NCI-H446 (cell line): ENCODE data around the gene NACA2.
"Not testable (repeated sequence)": the region's sequence is repeated elsewhere in the genome, so short reads cannot be mapped to it uniquely, and the experiment has no call there.

Experiments
- DNase-seq, 2 experiments: peaks; one replicate each; lab custom pipeline; 2025; lab: John Stamatoyannopoulos, UW

The NACA2 gene

DNA sequence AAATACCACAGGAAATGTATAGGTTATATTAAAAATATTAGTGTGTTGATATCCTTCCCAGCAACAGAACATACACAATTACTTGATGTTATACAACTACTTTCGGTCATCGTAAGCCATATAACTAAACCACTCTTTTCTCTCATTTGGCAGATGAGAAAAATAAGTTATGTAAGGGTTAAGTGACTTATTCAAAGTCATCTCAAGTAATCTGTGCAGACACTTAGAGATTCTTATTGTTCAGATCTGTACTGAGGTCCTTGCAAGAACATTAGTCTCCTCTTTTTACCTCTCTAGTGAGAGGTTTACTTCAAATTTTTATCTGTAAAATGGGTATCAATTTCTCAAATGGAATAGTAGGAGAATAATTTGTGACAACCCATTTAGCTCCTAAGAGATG, 15.0 kb downstream of the NACA2 start:
- DNase-seq = no peak

DNA sequence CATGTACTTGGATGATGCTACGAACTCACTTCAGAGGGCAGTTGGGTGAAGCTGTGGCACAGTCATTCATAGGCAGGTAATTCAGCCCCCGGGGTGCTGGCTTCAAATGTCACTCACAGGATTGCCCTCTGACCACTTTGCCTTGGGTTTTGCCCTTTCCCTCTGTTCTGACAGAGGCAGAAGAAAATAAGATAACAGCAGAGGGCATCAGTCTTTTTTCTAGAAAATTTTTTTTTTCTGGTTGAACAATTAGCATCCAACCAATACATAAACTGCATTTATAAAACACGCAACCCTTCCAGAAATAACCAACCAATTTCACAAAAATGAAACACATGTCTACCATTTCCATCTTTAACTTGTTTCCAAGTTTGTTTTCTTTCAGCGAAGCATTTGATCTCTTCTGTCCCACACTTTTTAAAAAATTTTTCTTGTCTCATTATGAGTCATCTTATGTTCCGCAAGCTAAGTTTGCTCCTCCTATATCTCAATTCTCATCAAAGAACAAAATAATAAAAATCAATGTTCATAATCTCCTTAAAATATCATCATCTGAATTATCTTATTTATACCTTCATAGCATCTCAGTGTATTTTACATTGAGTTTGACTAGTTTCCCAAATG, 15.6 kb downstream of the NACA2 start:
- no peak for DNase-seq

DNA sequence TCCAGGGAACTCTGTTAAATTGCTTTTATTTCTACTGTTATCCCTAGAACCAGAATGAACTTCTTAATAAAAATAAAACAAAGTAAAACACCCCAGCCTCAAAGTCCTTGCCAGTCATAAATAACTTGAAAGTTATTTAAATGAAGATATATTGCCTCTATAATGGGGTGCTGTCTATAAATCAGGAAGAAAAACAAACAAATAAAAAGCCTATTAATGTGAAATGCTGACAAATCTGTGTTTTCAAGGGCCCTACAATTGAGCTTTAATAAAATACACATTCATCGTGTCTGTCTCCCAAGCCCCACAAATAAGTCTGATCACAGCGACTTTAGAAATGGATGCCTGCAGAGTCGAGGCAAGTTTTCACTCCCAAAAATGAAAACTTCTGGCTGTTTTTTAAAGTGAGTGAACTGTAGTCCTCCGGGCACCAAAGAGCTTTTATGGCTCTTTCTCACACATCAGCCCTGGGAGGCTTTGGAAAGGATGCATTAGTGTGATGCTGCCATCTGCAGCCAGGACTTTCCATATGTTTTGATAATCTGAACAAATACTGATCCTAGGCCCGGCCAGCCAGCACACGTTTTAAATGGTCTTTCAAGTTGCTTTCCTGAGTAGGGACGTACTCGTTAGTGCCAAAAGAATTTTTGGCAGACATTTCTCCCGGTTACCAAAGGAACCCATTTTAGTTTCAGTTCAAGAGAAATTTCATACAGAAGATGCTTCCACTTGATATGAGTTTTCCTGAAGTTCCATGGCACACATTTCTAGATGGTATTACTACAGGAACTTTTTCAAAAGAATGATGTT, 16.3 kb downstream of the NACA2 start:
- peak; percentile 71 to 79 for DNase-seq

DNA sequence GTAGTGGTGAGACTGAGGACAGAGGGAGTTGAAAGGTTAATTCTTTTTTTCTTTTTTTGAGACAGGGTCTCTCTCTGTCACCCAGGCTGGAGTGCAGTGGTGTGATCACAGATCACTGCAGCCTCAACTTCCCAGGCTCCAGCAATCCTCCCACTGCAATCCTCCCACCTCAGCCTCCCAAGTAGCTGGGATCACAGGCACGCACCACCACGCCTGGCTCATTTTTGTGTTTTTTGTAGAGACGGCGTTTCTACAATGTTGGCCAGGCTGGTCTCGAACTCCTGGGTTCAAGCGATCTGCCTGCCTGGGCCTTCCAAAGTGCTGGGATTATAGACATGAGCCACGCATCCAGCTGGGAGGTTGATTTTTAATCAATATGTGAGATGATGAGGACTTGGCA, 18.5 kb downstream of the NACA2 start:
- DNase-seq = not testable (repeated sequence)

DNA sequence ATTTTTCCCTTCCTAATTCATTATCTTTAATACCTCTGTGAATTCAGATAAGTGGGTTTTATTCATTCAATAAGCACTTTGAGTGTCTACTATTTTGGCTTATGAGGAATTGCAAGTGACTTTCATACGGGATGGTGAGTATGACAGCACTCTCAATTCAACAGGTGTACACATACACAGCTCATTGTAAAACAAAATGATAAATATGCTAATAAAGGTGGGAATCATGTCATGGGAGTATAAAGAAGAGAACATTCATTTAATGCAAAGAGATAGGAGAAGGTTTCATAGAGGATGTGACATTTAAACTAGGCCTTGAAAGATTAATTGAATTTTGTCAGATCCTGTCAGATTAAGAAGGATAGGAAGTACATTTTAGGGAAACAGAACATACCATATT, 19.4 kb downstream of the NACA2 start:
- DNase-seq = no peak

DNA sequence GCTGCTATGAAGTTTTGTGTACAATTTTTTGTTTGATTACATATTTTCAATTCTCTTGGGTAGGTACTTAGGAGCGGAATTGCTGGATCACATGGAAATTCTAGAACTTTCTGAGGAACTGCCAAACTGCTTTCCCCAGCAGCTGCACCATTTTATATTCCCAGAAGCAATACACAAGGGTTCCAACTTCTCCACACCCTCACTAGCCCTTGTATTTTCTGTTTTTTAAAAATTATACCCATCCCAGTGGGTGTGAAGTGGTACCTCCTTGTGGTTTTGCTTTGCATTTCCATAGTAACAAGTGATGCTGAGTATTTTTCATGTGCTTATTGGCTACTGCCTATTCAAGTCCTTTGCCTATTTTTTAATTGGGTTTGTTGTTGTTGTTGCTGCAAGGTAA, 20.9 kb downstream of the NACA2 start:
- no peak for DNase-seq

DNA sequence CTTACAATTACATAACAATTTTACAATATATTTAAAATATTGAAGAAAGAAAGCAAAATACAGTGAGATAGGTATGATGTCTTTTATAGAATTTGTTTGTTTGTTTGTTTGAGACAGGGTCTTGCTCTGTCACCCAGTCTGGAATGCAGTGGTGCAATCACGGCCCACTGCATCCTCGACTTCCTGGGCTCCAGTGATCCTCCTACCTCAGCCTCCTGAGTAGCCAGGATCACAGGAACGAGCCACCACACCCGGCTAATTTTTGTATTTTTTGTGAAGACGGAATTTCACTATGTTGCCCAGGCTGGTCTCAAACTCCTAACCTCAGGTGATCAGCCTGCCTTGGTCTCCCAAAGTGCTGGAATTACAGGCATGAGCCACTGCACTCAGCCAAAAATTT, 21.5 kb downstream of the NACA2 start:
- DNase-seq = not testable (repeated sequence)

DNA sequence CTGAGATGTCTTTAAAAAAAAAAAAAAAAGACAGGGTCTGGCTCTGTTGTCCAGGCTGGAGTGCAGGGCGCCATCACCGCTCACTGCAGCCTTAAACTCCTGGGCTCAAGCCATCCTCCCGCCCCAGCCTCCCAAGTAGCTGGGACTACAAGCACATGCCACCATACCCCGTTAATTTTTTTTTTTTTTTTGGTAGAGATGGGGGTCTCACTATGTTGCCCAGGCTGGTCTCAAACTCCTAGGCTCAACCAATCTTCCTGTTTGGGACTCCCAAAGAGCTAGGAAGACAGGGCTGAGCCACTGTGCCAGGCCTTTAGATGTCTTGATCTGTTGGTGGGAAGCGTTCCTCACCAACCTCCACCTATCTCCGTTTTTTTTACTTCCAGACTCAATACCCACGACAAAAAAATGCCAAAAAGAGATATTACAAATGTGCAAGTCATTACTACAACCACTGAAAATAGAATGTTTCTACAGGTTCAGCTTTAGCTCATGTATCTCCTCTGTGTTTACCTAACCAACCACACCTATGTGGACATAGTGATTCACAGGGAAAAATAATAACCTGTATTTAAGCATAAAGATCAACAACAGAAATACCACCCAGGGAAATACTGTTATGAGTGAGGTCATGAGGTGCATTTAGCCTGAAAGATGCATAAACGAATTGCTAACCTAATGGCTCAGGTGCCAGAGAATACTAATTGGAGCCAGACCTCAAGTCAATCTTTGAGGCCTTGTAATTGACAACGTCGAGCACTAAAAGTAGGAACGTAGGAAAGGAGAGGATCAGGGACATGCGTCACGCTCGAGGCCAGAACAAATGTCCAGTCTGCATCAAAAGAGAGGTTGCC, 22.6 kb downstream of the NACA2 start:
- no peak for DNase-seq

DNA sequence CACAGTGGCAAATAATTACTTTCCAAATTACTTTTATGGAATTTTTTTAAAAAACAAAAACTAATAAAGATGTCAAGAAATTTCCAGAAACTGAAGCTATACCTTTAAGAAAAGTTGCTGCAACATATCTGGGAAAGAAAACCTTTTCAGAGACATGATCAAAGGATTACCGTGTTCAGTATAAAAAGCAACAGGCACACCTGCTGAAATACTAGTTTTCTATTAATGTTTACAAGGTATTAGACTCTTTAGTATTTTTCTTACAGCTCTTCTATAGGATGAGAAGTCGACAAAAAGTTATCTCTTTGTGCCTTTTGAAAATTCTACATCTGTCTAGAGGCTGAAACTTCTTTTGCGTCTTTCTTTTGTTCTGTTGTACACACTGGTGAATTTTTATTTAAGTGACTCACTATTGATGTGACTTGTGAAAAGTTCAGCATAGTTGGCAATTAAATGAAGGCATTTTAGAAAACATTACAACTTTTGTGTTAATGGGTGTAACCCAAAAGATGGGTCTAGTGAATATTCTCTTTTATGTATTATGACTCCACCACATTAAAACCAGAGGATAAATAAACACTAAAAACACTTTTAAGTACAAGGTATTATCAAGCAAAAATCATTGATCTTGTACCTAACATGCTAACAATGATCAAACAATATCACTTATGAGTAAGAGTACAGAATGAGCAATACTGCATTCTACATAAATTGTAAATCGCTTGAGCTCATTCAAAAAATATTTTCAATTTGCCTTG, 23.8 kb downstream of the NACA2 start:
- DNase-seq = no peak

DNA sequence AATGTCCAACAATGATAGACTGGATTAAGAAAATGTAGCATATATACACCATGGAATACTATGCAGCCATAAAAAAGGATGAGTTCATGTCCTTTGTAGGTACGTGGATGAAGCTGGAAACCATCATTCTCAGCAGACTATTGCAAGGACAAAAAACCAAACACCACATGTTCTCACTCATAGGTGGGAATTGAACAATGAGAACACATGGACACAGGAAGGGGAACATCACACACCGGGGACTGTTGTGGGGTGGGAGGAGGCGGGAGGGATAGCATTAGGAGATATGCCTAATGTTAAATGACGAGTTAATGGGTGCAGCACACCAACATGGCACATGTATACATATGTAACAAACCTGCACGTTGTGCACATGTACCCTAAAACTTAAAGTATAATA, 24.6 kb downstream of the NACA2 start:
- DNase-seq = not testable (repeated sequence)

DNA sequence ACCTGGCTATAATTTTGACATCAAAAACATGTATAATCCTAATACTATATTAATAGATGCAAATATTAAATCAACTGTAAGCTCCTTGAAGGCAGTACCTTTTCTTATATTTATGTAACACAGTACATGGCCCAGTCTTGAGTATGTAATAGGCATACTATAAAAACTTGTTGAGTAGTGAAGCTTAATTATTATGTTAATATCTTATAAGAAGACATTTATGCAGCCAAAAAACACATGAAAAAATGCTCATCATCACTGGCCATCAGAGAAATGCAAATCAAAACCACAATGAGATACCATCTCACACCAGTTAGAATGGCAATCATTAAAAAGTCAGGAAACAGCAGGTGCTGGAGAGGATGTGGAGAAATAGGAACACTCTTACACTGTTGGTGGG, 25.2 kb downstream of the NACA2 start:
- DNase-seq = not testable (repeated sequence)

DNA sequence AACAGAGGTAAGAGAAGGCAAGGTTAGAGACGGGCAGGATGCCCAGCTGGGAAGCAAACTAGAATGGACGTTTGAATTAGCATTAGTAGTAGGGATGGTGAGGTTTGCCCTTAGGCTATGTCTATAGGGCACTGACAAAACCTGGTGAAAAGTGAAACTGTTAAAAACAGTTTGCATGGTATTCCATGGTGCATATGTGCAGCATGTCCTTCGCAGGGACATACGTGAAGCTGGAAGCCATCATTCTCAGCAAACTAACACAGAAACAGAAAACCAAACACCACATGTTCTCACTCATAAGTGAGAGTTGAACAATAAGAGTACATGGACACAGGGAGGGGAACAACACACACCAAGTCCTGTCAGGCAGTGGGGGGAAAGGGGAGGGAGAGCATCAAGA, 25.8 kb downstream of the NACA2 start:
- no peak for DNase-seq

DNA sequence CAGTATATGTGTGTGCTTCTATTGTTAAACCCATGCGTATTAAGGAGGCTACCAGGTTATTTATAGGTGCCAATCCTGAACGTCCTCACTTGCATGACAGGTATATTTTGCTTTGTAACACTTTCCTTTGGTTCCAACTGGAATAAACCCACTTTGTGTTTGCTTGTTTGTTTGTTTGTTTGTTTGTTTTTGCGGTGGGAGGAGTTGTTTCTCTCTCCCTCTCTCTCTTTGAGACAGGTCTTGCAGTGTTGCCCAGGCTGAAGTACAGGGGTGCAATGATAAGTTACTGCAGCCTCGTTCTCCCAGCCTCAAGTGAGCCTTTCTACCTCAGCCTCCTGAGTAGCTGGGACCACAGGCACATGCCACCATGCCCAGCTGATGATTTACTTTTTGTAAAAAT, 28.7 kb downstream of the NACA2 start:
- DNase-seq = no peak

DNA sequence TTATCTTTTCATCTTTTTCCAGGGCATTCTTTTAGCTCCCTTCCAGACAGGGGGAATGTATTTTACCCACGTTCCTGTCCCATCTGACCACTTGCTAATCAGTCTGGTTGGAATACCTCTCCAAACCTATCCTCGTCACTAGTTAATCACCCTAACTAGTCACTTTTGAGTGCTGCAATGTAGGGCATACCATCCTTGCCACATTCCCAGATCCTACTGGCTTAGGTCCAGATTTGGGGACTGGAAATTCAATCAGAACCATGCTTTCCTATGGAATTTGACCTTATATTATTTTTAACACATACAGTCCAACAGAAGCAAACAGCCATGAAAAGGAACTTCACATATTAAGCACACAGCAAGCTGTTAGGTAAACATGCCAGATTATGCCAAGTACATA, 29.7 kb downstream of the NACA2 start:
- DNase-seq = no peak

DNA sequence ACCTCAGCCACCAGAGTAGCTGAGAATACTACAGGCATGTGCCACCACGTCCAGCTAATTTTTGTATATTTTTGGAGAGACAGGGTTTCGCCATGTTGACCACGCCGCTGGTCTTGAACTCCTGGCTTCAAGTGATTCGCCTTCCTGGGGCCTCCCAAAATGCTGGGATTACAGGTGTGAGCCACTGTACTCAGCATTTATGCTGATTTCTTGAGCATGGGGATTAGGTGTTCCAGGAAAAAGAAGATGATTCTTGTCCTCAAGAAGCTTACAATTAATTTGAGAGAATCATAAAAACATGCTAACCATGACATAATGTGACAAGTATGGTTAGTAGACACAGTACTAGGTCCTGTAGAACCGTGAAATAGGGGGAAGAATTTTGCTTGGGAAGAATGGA, 30.9 kb downstream of the NACA2 start:
- DNase-seq = no peak

DNA sequence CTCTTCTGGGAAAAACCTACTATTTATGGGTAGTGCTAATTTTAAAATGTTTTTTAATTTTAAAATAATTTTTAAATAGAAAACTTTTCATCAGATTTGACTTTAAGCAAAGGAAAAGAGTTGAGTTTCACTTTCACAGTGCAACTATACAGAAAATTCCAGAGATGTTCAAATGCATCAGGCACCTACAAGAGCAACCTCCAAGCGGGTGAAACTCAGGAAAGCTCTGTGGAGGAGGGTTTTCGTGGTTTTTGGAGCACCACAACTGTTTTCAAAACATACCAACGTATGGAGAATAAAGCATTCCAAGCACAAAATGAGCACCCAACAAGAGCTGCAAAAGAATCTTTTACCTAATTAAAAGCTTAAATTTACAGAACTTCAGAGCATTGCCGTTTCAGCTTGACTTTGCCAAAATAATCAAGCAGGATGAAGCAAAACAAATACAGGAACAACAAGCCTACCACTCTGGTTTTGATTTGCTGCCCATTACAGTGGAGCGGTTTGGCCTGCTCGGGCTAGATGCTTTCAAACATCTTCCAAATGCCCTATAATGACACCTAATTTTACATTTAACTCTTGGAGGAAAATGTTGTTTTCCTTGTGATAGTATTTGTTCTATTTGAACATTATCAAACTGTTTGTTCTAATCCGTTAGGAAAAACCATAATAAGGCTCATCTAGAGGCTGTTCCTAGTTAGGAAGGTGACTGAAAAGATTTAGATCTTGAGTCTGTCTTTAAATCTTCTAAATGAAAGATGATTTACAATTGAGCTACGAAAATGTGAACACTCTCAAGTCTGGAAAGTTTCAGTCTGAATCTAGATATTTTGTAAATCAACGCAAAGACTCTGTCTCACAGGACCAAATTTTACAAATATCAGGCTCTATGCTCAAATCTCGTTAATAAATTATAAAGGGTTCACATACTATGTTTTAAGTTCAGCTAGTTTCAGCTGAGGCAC, 34.5 kb downstream of the NACA2 start:
- no peak for DNase-seq

DNA sequence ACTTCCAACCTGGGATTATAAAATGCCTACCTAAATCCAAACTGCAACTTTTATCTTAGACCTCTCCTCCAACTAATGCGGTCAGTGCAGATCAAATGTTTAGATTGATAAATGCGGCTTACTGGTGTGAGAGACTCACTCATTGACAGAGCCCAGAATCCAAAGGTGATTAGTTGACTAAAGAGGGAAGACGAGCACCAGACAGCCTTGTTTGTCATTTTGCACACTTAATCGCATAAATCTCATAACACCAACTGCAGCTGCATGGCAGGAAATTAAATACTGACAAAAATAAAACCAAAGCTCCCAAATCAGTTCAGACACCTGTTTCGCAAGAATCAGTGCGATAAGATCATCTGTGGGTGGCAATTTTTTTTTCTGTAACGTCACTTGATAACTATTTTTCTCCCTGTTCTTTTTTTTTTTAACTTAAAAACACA, 35.9 kb downstream of the NACA2 start:
- no peak for DNase-seq

DNA sequence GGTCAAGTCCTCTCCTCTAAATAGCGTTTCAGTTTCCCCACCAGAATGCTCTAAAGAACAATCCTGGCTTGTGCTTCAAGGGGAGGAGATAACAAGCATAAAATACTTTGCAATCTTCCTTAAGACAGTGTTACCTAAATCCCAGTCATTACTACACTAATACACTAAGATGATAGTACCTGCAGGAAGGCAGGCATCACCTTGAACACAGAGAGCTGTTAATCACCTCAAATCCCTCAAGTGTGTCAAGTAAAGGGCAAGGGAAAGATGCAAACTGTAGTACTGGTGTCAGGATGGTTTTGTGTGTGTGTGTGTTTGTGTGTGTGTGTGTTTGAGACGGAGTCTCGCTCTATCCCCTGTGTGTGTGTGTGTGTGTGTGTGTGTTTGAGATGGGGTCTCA, 36.8 kb downstream of the NACA2 start:
- no peak for DNase-seq

DNA sequence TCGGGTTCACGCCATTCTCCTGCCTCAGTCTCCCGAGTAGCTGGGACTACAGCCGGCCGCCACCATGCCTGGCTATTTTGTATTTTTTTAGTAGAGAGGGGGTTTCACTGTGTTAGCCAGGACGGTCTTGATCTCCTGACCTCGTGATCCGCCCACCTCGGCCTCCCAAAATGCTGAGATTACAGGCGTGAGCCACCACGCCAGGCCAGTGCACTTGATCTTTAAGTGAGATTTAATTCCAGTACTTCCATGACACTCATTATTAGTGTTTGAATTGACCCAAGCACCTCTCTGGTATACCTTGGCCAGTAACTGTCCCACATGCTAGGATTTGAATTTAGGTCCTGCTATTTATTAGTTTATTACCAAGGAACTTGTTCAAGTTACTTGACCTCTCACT, 38.5 kb downstream of the NACA2 start:
- not testable (repeated sequence) for DNase-seq

DNA sequence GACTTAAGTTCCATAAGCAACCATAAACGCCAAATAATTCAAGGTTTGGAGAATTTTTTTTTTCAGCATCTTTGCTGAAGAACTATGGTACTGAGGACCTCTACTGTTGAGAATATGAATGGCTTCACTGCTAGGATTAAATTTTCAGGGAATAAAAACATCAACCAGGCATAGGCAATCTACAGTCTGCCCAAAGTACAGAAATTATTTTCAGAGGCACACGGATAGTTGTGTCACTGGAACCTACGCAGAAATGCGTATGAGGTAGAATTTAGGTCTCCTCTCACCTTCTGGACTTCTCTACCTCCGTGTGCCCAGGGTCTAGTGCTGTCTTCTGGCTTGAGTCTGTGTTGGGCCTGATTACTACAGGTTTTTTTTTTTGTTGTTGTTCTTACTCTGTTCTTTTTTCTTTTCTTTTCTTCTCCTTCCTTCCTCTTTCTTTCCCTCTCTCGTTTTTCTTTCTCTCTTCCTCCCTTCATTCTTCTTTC, 39.7 kb downstream of the NACA2 start:
- DNase-seq = peak in 1 of 2 experiments; percentile 64

DNA sequence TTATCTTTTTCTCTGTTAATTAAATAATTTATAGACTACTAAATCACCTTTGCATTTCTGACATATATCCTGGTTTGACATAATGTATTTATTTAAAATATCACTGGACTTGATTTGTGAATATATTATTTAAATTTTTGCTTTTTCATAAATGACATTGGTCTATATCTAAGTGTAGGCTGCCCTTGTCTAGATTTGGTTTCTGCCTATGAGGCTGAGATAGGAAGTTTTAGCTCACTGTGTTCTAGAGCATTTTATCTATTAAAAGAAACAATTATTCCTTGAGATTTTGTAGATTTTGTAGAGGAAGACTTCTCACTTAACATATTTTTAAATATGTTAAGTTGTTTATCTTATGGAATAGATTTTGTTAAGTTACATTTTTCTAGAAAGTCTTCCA, 43.9 kb downstream of the NACA2 start:
- DNase-seq = no peak
